NCI-H748 treated with DMSO at 0.1 percent for 48 hours (cell line): ENCODE results near the gene SREK1IP1.
"Not testable (repeated sequence)": the region's sequence is repeated elsewhere in the genome, so short reads cannot be mapped to it uniquely, and the experiment has no call there.

Experiments used
- DNase-seq: peaks from one replicate; lab custom pipeline; 2025; lab: John Stamatoyannopoulos, UW

The SREK1IP1 gene

DNA sequence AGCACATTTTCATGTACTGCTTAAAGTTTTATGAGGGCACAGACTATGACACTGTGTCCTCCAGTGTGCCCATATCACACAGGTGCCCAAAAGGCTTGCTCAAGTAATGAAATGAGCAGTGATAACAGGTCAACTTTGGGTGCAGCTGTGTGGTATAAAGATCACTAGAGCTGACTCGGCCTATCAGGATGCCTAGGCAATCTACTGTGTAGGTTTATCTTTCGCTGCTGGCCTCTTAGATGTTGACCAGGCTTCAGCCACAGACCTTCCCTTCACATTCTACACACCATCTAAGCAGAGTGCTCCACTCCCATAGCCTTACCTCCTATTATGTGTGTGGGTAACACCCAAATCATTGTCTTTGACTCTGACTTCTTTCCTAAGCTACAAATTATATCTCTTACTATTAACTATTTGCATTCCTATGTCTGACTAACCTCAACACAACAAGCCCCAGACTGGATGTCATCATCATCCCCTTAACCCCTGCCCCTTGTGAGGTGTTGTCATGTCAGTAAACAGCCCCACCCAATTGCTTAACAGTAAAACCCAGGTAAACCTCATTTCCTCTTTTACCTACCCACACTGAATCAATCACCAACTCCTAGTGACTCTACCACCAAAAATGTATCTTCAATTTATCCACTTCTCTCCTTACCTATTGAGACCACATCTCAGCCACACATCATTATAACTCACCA lies 2.5 kb downstream of the SREK1IP1 start:
- DNase-seq = no peak

DNA sequence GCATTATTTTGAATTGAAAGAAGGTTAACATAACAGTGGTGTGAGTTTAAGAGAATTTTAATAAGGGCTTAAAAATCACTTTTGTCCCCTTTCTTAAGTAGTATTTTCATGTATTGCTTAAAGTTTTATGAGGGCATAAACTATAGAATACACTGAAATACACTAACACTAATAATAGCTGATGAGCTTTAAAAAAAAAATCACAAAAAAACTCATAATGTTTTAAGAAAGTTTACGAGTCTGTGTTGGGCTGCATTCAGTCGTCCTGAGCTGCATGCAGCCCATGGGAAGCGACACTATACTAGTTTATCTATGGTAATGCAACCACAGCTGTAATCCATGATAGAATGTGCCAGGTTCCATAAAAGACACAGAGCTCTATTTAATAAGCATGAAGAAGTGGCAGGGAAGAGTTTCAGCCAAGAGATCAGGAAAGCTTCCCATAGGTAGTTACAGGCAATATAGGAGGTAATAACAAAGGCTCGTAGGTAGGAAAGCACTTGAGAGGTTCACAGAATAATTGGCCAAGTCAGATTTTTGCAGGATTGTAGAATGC lies 4.5 kb downstream of the SREK1IP1 start:
- no peak for DNase-seq

DNA sequence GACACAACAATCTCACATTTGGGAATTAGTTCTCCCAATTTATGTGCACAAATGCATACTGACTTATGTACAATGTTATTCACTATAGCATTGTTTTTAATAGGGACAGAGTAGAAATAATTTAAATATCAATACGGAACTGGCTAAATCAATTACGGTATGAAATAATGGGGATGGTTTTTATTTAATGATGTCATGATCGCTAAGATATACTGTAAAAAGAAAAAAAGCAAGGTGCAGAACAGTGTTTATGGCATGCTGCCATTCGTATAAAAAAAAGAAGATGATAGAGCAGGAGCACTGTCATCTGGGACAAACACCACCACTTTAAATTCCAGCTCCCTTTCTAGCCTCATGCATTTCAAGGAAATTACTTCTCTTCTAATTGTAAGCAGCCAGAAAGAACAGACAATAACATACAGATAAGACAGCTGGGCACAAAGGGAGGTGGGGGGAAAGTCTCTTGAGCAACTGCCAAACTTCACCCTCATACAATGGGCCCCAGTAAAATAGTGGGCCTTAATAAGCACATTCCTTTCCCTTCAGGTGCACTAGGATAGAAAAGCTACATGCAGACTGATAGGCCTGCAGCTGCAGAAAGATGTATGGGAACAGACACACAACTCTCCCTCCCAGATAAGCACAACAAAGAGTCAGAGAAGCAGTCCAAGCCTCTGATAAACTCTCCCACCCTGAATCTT lies 8.4 kb downstream of the SREK1IP1 start:
- DNase-seq = no peak

DNA sequence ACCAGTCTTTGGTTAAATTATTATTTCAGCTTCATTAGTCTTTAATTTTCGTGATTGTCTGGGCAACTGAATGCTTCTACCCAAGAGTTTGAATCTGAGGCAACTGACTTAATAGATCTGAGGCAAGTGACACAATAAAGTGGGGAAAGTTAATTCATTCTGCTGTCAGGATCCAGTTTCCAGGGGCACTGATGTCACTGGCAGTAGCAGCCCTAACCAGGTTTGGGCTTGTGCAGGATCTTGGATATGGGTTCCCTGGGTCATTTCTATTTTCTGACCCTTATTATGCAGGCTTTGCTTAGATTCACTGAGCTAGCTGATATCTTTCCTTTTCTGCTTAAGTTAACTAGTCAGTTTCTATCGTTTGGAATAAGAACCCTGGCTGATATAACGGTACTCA lies 9.6 kb downstream of the SREK1IP1 start:
- DNase-seq = no peak

DNA sequence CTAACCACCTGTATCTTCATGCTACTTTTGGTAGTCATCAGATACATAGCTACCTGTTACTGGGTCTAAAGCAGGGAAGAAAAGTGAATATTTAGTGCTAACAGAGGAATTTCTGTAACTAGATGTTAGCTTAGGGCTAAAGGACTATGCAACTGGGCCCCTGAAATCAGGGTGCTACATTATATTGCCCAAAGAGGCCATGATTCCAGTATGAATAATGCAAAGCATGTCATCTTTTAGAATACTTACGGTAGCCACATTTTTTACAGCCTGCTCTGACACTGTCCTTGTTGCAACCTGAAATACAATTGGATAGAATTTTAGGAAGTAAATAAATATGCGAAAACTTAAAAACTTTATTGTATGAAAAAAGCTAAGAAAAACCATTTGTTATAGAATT lies 14.4 kb downstream of the SREK1IP1 start:
- no peak for DNase-seq

DNA sequence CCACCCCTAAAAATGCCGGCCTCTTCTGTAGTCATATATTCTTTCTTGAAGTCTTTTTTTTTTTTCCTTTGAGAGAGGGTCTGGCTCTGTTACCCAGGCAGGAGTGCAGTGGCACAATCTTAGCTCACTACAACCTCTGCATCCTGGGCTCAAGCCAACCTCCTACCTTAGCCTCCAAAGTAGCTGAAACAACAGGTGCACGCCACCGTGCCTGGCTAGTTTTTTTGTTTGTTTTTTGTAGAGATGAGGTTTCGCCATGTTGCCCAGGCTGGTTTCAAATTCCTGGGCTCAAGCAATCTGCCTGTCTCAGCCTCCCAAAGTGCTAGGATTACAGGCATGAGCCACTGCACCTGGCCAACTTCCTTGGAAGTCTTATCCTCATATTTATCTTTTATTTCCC lies 19.1 kb downstream of the SREK1IP1 start:
- no peak for DNase-seq

DNA sequence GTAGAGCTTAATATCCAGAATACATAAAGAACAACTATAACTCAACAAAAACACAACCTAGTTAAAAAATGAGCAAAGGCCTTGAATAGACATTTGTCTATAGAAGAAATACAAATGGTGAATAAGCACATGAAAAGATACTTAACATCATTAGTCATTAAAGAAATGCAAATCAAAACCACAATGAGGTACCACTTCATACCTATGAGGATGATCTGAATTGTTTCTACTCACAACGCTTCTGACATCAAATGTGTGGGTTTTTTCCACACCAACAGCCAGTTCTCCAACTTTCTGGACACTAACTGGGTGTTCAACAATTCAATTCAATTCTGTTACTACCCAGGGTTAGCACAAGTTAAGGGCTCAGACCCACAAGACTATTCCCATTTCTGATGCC lies 22.0 kb downstream of the SREK1IP1 start:
- no peak for DNase-seq

DNA sequence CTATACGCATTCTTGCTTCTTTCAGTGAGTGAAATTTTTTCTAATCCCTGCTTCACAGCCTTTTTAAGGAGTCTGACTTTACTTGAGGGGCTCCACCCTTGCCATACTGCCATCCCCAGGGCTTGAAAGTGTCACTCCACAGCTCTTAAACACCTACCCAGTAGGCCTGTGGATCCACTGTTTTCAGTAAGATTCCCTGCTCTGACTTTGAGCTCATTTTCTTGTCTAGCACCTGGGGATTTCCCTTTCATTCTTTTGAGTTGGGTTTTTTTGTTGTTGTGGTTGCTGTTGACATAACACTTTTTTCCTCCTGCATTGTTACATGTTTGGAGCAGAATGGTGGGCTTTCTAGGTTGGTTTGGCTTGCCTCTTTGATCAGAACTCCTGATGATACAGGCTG lies 23.6 kb downstream of the SREK1IP1 start:
- no peak for DNase-seq

DNA sequence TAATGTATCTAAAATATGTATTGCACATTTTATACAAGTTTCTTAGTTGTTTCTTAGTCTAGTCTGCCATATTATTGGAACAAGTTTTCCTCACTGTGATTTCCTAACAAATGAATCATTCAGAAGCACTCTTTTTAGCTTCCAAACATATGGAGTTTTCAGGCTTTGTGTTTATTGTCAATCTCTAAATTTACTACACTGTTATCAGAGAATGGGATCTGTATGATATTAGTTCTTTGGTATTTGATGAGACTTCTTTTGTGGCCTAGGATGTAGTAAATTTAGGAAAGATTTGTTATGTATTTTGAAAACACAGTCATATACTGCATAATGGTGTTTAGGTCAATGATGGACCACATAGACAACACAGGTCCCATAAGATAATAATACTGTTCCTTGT lies 25.7 kb downstream of the SREK1IP1 start:
- DNase-seq = no peak

DNA sequence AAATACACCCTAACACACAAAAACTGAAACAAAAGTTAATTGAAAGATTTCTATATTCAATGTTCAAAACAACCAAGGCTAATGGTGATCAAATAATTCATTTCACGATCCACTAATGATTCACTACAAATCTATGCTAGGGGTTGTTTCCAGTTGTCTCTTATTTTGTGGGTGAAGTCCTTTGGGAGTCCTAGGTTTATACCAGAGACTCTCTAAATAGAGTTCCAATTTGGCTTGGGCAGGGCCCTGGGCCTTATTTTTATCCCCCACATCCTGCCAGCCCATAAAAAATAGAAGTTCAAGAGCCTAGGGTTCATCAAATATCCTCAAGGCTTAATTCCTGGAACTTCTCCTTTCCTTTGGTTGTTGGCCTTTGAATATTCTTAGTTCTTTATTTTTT lies 26.1 kb downstream of the SREK1IP1 start:
- DNase-seq = no peak

DNA sequence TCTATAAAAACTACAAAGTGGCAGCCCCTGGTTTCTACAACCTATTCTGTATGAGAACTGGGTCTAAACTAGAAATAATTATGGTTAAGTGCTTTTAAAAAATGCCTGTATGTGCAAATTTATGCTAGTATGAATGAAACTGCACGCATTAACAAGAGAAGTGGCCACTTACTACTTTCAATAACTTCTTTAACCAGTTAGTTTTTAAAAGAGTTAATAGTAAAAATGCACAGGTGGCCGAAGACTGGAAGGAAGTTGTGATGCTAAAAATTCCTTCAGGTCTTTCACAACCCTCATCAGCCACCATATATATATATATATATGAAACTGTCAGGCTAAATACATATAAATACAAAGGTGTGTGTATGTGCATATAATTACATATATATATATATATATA lies 41.3 kb downstream of the SREK1IP1 start:
- DNase-seq = no peak

DNA sequence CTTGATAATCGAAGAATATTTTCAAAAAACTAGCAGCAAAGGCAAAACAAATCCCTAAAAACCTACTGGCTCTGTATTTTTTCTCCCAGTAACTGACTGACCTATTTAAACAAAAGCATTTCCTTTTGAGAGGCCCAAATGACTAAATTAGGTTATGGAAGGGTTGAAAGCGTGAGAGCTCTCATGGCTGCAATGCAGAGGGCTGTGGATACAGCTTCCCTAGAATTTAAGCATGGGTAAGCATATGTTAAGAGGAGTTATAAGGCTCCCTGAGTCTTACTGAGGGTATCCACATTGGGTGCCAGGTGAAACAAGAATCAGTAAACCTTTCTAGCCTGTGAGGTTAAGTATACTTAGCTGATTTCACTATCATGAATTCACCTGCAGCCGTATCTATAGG lies 45.9 kb downstream of the SREK1IP1 start:
- no peak for DNase-seq

DNA sequence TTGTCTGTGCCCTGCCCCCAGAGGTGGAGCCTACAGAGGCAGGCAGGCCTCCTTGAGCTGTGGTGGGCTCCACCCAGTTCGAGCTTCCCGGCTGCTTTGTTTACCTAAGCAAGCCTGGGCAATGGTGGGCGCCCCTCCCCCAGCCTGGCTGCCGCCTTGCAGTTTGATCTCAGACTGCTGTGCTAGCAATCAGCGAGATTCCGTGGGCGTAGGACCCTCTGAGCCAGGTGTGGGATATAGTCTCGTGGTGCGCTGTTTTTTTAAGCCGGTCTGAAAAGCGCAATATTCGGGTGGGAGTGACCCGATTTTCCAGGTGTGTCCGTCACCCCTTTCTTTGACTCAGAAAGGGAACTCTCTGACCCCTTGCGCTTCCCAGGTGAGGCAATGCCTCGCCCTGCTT lies 54.0 kb downstream of the SREK1IP1 start:
- DNase-seq = not testable (repeated sequence)

DNA sequence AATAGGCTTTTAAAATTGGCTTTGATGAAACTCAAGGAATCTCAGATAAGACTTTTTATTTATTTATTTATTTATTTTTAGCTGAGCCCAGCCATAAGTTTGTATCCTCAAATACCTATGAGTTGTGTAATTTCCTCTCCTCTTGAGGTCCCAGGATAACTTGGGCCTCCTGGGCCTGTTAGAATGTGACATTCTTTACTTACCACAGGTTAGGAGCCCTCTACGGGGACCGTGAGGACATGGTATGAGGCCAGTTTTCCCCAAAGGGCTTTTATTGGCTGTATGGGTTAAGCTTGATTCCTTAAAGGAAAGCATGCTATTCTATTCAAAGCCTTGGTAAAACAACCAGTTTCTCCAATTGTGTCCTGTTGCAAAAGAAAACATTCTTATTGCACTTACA lies 61.3 kb downstream of the SREK1IP1 start:
- DNase-seq = no peak

DNA sequence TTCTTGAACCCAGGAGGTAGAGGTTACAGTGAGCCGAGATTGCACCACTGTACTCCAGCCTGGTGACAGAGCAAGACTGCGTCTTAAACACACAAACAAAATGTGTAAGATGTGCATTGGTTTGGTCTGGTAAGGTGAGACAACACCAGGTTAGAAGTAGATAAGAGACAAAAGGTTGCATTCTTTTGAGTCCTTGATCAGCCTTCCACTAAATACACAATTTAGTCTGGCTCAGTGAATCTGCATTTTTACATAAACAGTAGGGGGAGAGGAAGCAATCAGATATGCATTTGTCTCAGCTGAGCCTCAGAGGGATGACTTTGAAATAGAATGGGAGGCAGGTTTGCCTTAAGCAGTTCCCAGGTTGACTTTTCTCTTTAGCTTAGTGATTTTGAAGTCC lies 62.4 kb downstream of the SREK1IP1 start:
- DNase-seq = not testable (repeated sequence)

DNA sequence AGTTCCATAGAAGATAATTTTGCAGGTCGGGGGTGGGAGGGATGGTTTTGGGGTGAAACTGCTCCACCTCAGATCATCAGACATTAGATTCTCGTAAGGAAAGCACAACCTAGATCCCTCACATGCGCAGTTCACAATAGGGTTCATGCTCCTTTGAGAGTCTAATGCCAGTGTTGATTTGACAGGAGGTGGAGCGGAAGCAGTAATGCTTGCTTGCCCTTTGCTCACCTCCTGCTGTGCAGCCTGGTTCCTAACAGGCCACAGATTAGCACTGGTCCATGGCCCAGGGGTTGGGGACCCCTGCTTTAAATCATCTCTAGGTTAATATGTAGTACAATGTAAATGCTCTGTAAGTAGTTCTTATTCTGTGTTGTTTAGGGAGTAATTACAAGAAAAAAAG lies 67.7 kb downstream of the SREK1IP1 start:
- no peak for DNase-seq

DNA sequence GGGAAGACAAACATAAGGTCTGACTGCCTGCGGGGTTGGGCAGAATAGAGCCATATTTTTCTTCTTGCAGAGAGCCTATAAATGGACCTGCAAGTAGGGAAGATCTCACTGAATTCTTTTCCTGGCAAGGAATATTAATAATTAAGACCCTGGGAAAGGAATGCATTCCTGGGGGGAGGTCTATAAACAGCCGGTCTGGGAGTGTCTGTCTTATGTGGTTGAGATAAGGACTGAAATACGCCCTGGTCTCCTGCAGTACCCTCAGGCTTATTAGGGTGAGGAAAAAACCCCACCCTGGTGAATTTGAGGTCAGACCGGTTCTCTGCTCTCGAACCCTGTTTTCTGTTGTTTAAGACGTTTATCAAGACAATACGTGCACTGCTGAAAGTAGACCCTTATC lies 72.1 kb downstream of the SREK1IP1 start:
- DNase-seq = not testable (repeated sequence)

DNA sequence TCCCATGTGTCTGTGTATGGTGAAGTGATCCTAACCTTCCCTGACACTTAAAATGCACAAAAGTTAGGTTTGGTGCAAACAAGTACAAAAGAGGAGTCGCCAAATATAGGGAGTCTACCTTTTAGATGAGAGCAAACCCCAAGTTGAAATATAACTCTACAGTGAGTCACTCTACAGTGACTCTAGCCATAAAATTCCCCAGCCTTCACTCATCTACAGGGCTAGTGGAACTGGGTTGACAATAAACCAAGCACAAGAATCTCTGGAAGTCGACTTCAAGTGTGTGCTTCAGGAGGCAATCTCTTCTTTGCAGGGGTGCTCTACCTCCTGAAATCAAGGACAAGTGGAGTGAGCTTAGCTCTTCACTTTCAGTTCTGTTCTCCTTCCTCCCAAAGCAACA lies 74.9 kb downstream of the SREK1IP1 start:
- DNase-seq = no peak

DNA sequence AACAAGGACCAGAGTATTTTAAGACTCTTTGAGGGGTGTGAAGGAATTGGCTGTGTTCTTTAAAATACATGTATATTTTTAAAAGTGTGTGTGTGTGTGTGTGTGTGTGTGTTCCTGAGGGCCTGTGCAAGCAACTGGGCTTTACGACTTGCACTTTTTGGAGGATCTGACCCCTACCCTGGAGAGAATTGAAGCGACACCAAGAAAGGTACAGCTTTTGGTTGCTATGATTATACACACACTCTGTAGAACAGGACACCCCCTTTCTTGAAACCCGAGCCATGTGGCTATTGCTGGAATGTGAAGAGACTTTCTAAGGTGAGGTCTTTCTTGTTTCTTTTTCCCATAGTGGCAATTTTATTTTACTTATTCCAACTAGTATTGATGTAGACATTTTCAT lies 77.2 kb downstream of the SREK1IP1 start:
- no peak for DNase-seq

DNA sequence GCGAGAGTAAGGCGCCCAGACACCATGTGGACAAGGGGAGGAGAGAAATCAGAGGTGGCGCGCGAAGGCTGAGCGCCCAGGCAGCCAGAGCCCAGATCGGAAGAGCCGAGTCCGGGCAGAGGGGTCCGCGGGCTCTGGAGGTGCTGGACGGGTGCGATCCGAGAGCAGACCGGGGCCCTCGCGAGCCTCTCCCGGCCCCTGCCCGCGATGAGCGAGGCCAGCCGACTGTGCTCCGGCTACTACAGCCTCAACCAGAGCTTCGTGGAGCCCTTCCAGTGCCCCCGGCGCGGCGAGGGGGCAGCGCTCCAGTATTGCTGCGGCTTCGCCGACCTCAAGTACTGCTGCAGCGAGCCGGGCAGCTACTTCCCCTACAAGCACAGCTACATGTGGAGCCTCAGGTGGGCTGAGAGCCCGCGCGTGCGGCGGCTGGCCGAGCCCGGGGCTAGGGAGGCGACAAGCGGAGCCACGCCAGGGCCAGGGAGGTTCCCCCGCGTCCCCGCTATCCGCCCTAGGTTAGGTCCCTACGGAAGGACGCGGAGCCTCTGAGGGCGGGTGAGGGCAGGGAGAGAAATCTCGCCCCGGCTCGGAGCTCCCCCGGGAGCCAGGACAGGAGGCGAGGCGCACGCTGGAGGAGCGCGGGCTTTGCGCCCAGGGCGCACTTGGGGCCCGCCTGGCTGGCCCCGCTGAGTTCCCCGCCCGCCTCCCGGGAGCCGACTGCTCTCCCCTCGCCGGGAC lies 77.9 kb downstream of the SREK1IP1 start, which contains the start of gene SHISAL2B:
TSS of gene SHISAL2B (plus strand) at position 87 of the 735 bp plus-strand sequence. CDS start at position 208, 121 bp downstream.
- peak; percentile 48 for DNase-seq

DNA sequence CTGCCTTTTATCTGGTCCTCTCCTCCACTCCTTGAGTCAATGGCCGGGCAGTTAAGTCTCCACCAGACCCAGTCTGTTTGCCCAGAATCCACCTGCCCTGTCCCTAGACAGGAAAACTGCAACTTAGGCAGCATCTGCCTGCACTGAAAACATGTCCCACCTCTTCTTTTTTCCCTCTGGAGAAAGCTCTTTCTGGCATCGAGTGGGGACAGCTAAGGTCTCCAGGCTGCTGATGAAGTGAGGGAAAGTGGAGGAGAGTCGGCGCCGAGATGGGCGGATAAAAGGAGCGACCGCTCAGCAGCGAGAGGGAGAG lies 78.4 kb downstream of the SREK1IP1 start:
- DNase-seq = no peak

DNA sequence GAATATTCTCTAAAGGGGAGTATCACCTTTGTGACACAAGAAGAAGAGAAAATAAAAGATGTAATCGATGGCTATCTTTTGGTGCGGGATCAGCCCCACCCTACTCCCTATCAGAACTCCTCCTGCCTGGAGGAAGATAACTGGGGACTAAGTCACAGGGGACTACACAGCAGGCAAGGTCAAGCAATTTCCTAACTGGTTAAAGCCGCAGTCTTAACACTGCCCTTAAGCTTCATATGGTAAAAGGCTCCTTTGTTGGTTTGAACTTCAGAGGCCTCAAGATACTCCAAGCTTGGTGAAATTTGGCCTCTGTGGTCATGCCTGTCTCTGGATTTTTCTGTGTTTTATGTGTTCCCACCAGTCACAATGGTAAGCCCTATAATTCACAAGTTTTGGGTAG lies 79.5 kb downstream of the SREK1IP1 start:
- DNase-seq = no peak

DNA sequence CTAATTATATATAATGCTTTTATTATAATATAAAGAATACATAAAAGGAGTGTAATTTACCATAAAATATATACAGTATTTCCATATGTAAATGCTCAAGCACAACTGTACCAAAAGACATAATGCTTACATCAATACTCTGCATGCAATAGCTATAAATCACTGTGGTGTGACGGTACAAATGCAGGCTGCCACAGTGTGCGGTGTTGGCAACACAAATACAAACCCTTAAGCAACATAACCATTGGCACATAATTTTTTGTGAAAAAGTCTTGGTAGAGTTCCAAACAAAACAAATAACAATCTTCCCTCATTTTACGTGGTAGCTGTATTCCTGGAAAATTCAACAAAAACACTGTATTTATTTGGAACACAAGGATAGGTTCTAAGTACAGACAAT lies 80.1 kb downstream of the SREK1IP1 start:
- no peak for DNase-seq
